HG03103 (cell line): ENCODE results near the gene DAB1.

ENCODE experiments used
- ATAC-seq: cut with Tn5 transposase; IDR thresholded peaks from one replicate; pipeline ENCODE4 v1.9.1; 2021; ENCODE audit warnings: low read depth; ENCODE audit not compliant: unreplicated experiment

The DAB1 gene

GRCh38 chr1:57058652-57059501 is 365.0 kb downstream of the DAB1 start:
- ATAC-seq: no peak

- no peak for ATAC-seq
Observed at GRCh38 chr1:57048856-57049255, 375.0 kb downstream of the DAB1 start.

- no peak for ATAC-seq
Observed at GRCh38 chr1:57046462-57046861, 377.4 kb downstream of the DAB1 start.

GRCh38 chr1:57041901-57042300 is 382.0 kb downstream of the DAB1 start:
- ATAC-seq: no peak

GRCh38 chr1:57040811-57041210 is 383.0 kb downstream of the DAB1 start:
- ATAC-seq: no peak

- ATAC-seq: no peak
Observed at GRCh38 chr1:57036641-57037579, 386.9 kb downstream of the DAB1 start.

- ATAC-seq: no peak
Observed at GRCh38 chr1:57034713-57035112, 389.1 kb downstream of the DAB1 start.

GRCh38 chr1:57033222-57034001 is 390.4 kb downstream of the DAB1 start:
- no peak for ATAC-seq

GRCh38 chr1:57026624-57027354 is 397.1 kb downstream of the DAB1 start:
- no peak for ATAC-seq

- ATAC-seq: no peak
Observed at GRCh38 chr1:57024855-57025254, 399.0 kb downstream of the DAB1 start.

GRCh38 chr1:57024428-57024827 is 399.4 kb downstream of the DAB1 start:
- no peak for ATAC-seq

GRCh38 chr1:57020216-57020615 is 403.6 kb downstream of the DAB1 start:
- no peak for ATAC-seq

- no peak for ATAC-seq
Observed at GRCh38 chr1:57019236-57019839, 404.5 kb downstream of the DAB1 start.

GRCh38 chr1:57018119-57018518 is 405.7 kb downstream of the DAB1 start:
- ATAC-seq: no peak

GRCh38 chr1:57017717-57018116 is 406.1 kb downstream of the DAB1 start:
- ATAC-seq: no peak

- no peak for ATAC-seq
Observed at GRCh38 chr1:57017200-57017599, 406.7 kb downstream of the DAB1 start.

- ATAC-seq: no peak
Observed at GRCh38 chr1:57015071-57015470, 408.8 kb downstream of the DAB1 start.

- no peak for ATAC-seq
Observed at GRCh38 chr1:57013522-57013921, 410.3 kb downstream of the DAB1 start.

- no peak for ATAC-seq
Observed at GRCh38 chr1:57012315-57012714, 411.5 kb downstream of the DAB1 start.

GRCh38 chr1:57010511-57010910 is 413.3 kb downstream of the DAB1 start:
- ATAC-seq: no peak
